CD4-positive, alpha-beta T cell (primary cell): Measurements from ENCODE around the gene RPUSD4. TPM values are rescaled to one million over a fixed set of nuclear protein-coding genes. Genes with fewer than 3 reads are reported as not detected.

Experiments
- ATAC-seq: fragments of 200-7000 bp; cut with Tn5 transposase; one replicate; pipeline ENCODE4 v1.10.0; 2022; ENCODE audit warnings: mild to moderate bottlenecking; ENCODE audit not compliant: poor library complexity
- CTCF ChIA-PET: fragments of 350-600 bp; sonication (Branson Sonifier 250); formaldehyde crosslinking; loops from one replicate; lab custom pipeline; 2021; ENCODE audit warnings: antibody characterized with exemption, inconsistent platforms; lab: Charles Lee
- POLR2A ChIA-PET: fragments of 350-600 bp; sonication (Branson Sonifier 250); formaldehyde crosslinking; loops from one replicate; lab custom pipeline; 2021; ENCODE audit warnings: antibody characterized with exemption, inconsistent platforms; lab: Charles Lee
- DNase-seq, 14 experiments: peaks; one replicate each; pipeline ENCODE4 v3.0.0-alpha.2; 2013 to 2020; ENCODE audit warnings: mixed read lengths in 2 of 14
- H3K27ac ChIP-seq, 2 donors: one replicate each; pipeline versions ENCODE4 v1.5.1 to v1.7.0; 2013; ENCODE audit warnings: low read length in 2 of 2, low read depth in 1 of 2, mild to moderate bottlenecking in 1 of 2
- H3K27me3 ChIP-seq, 2 experiments: 1 replicate in 1 of 2; 2 replicates in 1 of 2; pipeline versions ENCODE4 v1.6.1 to v1.7.0; 2013; ENCODE audit warnings: low read length in 2 of 2, control low read depth in 1 of 2, mild to moderate bottlenecking in 1 of 2, moderate library complexity in 1 of 2; ENCODE audit not compliant: insufficient read depth in 2 of 2, control insufficient read depth in 1 of 2
- H3K36me3 ChIP-seq: one replicate; pipeline ENCODE4 v1.6.1; 2013; ENCODE audit warnings: low read length, control low read depth; ENCODE audit not compliant: insufficient read depth
- H3K4me1 ChIP-seq: one replicate; pipeline ENCODE4 v1.6.1; 2013; ENCODE audit warnings: low read length, control low read depth; ENCODE audit not compliant: insufficient read depth
- H3K4me3 ChIP-seq: one replicate; pipeline ENCODE4 v1.5.1; 2013; ENCODE audit warnings: mild to moderate bottlenecking, low read length, moderate library complexity
- H3K9me3 ChIP-seq, 2 experiments: 1 replicate in 1 of 2; 2 replicates in 1 of 2; pipeline versions ENCODE4 v1.6.1 to v1.7.0; 2013; ENCODE audit warnings: low read length in 2 of 2, mild to moderate bottlenecking in 2 of 2, control low read depth in 1 of 2, moderate library complexity in 1 of 2; ENCODE audit not compliant: control insufficient read depth in 1 of 2, insufficient read depth in 1 of 2
- H3K27ac Mint-ChIP-seq: one replicate; pipeline ENCODE4 v1.8.0; 2020; ENCODE audit warnings: mixed read lengths
- H3K27me3 Mint-ChIP-seq: one replicate; pipeline ENCODE4 v1.8.0; 2021; ENCODE audit warnings: mixed read lengths
- H3K36me3 Mint-ChIP-seq: one replicate; pipeline ENCODE4 v1.8.0; 2021; ENCODE audit warnings: low read depth, mixed read lengths
- H3K4me1 Mint-ChIP-seq: one replicate; pipeline ENCODE4 v1.8.0; 2021; ENCODE audit warnings: low read depth, mixed read lengths
- H3K4me3 Mint-ChIP-seq: one replicate; pipeline ENCODE4 v1.8.0; 2020; ENCODE audit warnings: mild to moderate bottlenecking, mixed read lengths
- H3K9me3 Mint-ChIP-seq: one replicate; pipeline ENCODE4 v1.8.0; 2020; ENCODE audit warnings: mixed read lengths
- CTCF ChIP-seq: fragments of 200-600 bp; IDR thresholded peaks from one replicate; pipeline ENCODE4 v1.8.0; 2022; ENCODE audit warnings: antibody characterized with exemption, mild to moderate bottlenecking
- intact Hi-C, 2 experiments: fragments of 100-400 bp; cut with DNase I in 1 of 2; cut with micrococcal nuclease in 1 of 2; formaldehyde crosslinking; loops; one replicate each; pipeline versions ENCODE4 v1.15.1 to v1.9.0; 2023 to 2025; cut with DNase I, micrococcal nuclease
- total RNA-seq, 174 experiments: library from RNA in 2 of 174; stranded (reverse) in 2 of 174; gene quantifications; one replicate each; pipeline ENCODE4 v1.2.3 and lab custom pipeline; 2021 to 2026

The RPUSD4 gene
- total RNA-seq, 2 experiments from 2014 or later = 33.1 to 37.6 TPM

- peaks cover 4% of the 10 kb centered on the region for H3K9me3 Mint-ChIP-seq
- Histone ChIP-seq H3K4me1 (no peaks in the 10 kb centered on the region), H3K9me3 (peaks cover 0 to 5% of the 10 kb centered on the region in 2 experiments), H3K27me3 (no peaks in the 10 kb centered on the region), H3K27ac (no peak overlapping the region), H3K4me3 (no peak overlapping the region), H3K36me3 (no peaks in the 10 kb centered on the region)
- H3K4me1 Mint-ChIP-seq = no peaks in the 10 kb centered on the region
- no peak for TF ChIP-seq CTCF
- H3K27me3 Mint-ChIP-seq = no peaks in the 10 kb centered on the region
- ChIA-PET CTCF (interaction anchor here (0.6 kb wide), 1 partner anchor 18 kb away, joined by 4 read pairs; no protein-coding TSS in a partner anchor), POLR2A (no interaction called here)
- DNase-seq (no peak), ATAC-seq (no peak)
- H3K27ac Mint-ChIP-seq = no peak overlapping the region
- no peak overlapping the region for H3K4me3 Mint-ChIP-seq
- intact Hi-C loops = no loop called here
- H3K36me3 Mint-ChIP-seq = no peaks in the 10 kb centered on the region
Observed at GRCh38 chr11:126152586-126152985, 58.9 kb downstream of the RPUSD4 start.

GRCh38 chr11:126152152-126152551, 59.3 kb downstream of the RPUSD4 start:
- Histone ChIP-seq H3K27me3 (no peaks in the 10 kb centered on the region), H3K27ac (no peak overlapping the region), H3K36me3 (no peaks in the 10 kb centered on the region), H3K4me3 (no peak overlapping the region), H3K4me1 (no peaks in the 10 kb centered on the region), H3K9me3 (peaks cover 0 to 5% of the 10 kb centered on the region in 2 experiments)
- POLR2A ChIA-PET = no interaction called here
- ATAC-seq (no peak), DNase-seq (no peak)
- intact Hi-C loops = no loop called here
- TF ChIP-seq CTCF = no peak
- no peak overlapping the region for H3K4me3 Mint-ChIP-seq
- H3K4me1 Mint-ChIP-seq = no peaks in the 10 kb centered on the region
- H3K27ac Mint-ChIP-seq = no peak overlapping the region
- peaks cover 4% of the 10 kb centered on the region for H3K9me3 Mint-ChIP-seq
- no peaks in the 10 kb centered on the region for H3K27me3 Mint-ChIP-seq
- H3K36me3 Mint-ChIP-seq = no peaks in the 10 kb centered on the region
- CTCF ChIA-PET = no interaction called here

Other genes starting within 250 kb of the RPUSD4 start
- 1 to 10 TPM; 1.9 to 2.7 TPM for gene CDON, start 148.8 kb downstream of the RPUSD4 start, total RNA-seq
- gene FAM118B, start 132 bp upstream of the RPUSD4 start, total RNA-seq = 1 to 10 TPM; 1.0 to 1.8 TPM
- gene SRPRA, start 57.2 kb upstream of the RPUSD4 start, total RNA-seq = 100 to 1,000 TPM; 198 to 206 TPM
- gene FOXRED1, start 57.5 kb upstream of the RPUSD4 start, total RNA-seq = 10 to 100 TPM; 25.3 to 29.0 TPM
- 1 to 10 TPM; 7.7 to 7.9 TPM for gene TIRAP, start 71.4 kb upstream of the RPUSD4 start, total RNA-seq
- gene DCPS, start 92.4 kb upstream of the RPUSD4 start, total RNA-seq = 1 to 10 TPM; 6.2 to 6.3 TPM
- 1 to 10 TPM; 1.6 TPM for gene ST3GAL4, start 144.0 kb upstream of the RPUSD4 start, total RNA-seq